WI38 (cell line): ENCODE measurements around the gene TFB2M.

Experiments used
- H3K4me3 ChIP-seq: 2 replicates; pipeline ENCODE4 v1.5.1; 2011; ENCODE audit warnings: low read depth, mild to moderate bottlenecking, control low read depth, low read length
- CTCF ChIP-seq: IDR thresholded peaks from 2 replicates; pipeline ENCODE4 v1.5.1; 2012; ENCODE audit warnings: low read depth, mild to moderate bottlenecking, control low read depth, low read length

Gene TFB2M

GRCh38 chr1:246503341-246503740, 62.7 kb downstream of the TFB2M start:
- TF ChIP-seq CTCF: no peak
- H3K4me3 ChIP-seq: no peak overlapping the region

- H3K4me3 ChIP-seq: no peak overlapping the region
- TF ChIP-seq CTCF: peak; percentile 55; the same call in 1 of the 2 replicates
Measured at GRCh38 chr1:246497331-246497915, 68.6 kb downstream of the TFB2M start.

- H3K4me3 ChIP-seq: no peak overlapping the region
- TF ChIP-seq CTCF: peak; percentile 90
Measured at GRCh38 chr1:246492611-246493245, 73.3 kb downstream of the TFB2M start.

GRCh38 chr1:246491551-246492053, 74.5 kb downstream of the TFB2M start:
- no peak overlapping the region for H3K4me3 ChIP-seq
- no peak for TF ChIP-seq CTCF
